ENCODE measurements around the gene HECW1. TPM values are rescaled to one million over a fixed set of nuclear protein-coding genes. Genes with fewer than 3 reads are reported as not detected.

HECW1 gene
- total and polyA plus RNA-seq, 2 experiments from 2014 or later, result 11.0 to 21.8 TPM

GRCh38 chr7:43486634-43487033 is 374.2 kb downstream of the HECW1 start (continued):
- TF ChIP-seq JUNB (IDR thresholded peaks at IDR 0.05; ENCODE audit: unreplicated experiment), result no peak
- TF ChIP-seq ZNF114 (CRISPR knock-in tag; IDR thresholded peaks at IDR 0.05), result no peak
- TF ChIP-seq CTCF (conservative IDR thresholded peaks at IDR 0.05; ENCODE audit: low read depth in 2 of 2), result no peak
- TF ChIP-seq ETS1 (IDR thresholded peaks at IDR 0.05), result no peak
- TF ChIP-seq ZNF331 (CRISPR knock-in tag; IDR thresholded peaks at IDR 0.05; ENCODE audit: low read depth), result no peak
- no peak for TF ChIP-seq STAT1 (IDR thresholded peaks at IDR 0.05; ENCODE audit: unreplicated experiment)
- no peak for TF ChIP-seq REST (IDR thresholded peaks at IDR 0.05; ENCODE audit: unreplicated experiment)
- TF ChIP-seq POLR2AphosphoS5 (IDR thresholded peaks at IDR 0.05; ENCODE audit: low read depth), result no peak
- no peak for TF ChIP-seq NANOG (IDR thresholded peaks at IDR 0.05; ENCODE audit: borderline replicate concordance)
- TF ChIP-seq CREB1 (CRISPR knock-in tag; IDR thresholded peaks at IDR 0.05; ENCODE audit: low read depth), result no peak
- no peak for TF ChIP-seq EZH2phosphoT487 (IDR thresholded peaks at IDR 0.05; ENCODE audit: unreplicated experiment)

DNA sequence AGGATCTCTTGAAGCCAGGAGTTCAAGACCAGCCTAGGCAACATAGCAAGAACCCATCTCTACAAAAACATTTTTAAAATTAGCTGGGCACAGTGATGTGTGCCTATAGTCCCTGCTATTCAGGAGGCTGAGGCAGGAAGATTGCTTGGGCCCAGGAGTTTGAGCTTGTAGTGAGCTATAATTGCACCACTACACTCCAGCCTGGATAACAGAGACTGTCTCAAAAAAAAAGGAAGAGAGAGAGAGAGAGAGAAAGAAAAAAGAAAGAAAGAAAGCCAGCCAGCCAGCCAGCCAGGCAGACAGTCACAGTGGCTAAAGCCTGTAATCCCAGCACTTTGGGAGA is 375.3 kb downstream of the HECW1 start:
- no peak for TF ChIP-seq CTCF (conservative IDR thresholded peaks at IDR 0.05; ENCODE audit: low read depth in 2 of 2)
- TF ChIP-seq ZNF114 (CRISPR knock-in tag; IDR thresholded peaks at IDR 0.05), result no peak
- no peak for TF ChIP-seq ETS1 (IDR thresholded peaks at IDR 0.05)
- no peak for TF ChIP-seq EZH2 (IDR thresholded peaks at IDR 0.05; ENCODE audit: low read depth, unreplicated experiment)
- no peak for TF ChIP-seq ZNF331 (CRISPR knock-in tag; IDR thresholded peaks at IDR 0.05; ENCODE audit: low read depth)
- ATAC-seq (no peak), DNase-seq (ENCODE audit: low spot score) (no peak)
- Histone ChIP-seq H3F3A (replicated peaks; ENCODE audit: low read depth) (no peaks in the 10 kb centered on the region), H3K27me3 (ENCODE audit: insufficient read depth) (no peaks in the 10 kb centered on the region), H3K36me3 (ENCODE audit: insufficient read depth) (no peaks in the 10 kb centered on the region), H3K4me3 (no peak overlapping the region), H4K20me1 (replicated peaks; ENCODE audit: insufficient read depth) (no peaks in the 10 kb centered on the region), H2AFZ (no peak overlapping the region), H3K27ac (ENCODE audit: low read depth) (no peak overlapping the region), H3K4me2 (no peak overlapping the region), H3K79me2 (replicated peaks; ENCODE audit: insufficient read depth) (no peaks in the 10 kb centered on the region), H3K9me2 (ENCODE audit: insufficient read depth) (no peaks in the 10 kb centered on the region), H3K4me1 (ENCODE audit: insufficient read depth) (no peaks in the 10 kb centered on the region)
- H3K4me3 Mint-ChIP-seq, result no peak overlapping the region
- peaks cover 12% of the 10 kb centered on the region for H3K4me1 Mint-ChIP-seq
- H3K27ac Mint-ChIP-seq, result no peak overlapping the region; the same call in 1 of the 2 replicates
- no peaks in the 10 kb centered on the region for H3K36me3 Mint-ChIP-seq (ENCODE audit: low read depth)
- H3K9me3 Mint-ChIP-seq, result no peaks in the 10 kb centered on the region
- no peaks in the 10 kb centered on the region for H3K27me3 Mint-ChIP-seq (ENCODE audit: insufficient read depth, low read depth, poor library complexity)
